ENCODE results near the gene EIF4G2. TPM values are rescaled to one million over a fixed set of nuclear protein-coding genes. Genes with fewer than 3 reads are reported as not detected.

EIF4G2 gene
- total RNA-seq, 1 experiment from 2014 or later: 999 TPM

- no peaks in the 10 kb centered on the region for H3K9me2 ChIP-seq (replicated peaks; ENCODE audit: low read length)
- H3K36me3 ChIP-seq (ENCODE audit: low read depth, low read length): peaks cover 35% of the 10 kb centered on the region
- peaks cover 92% of the 10 kb centered on the region for H3K79me2 ChIP-seq (ENCODE audit: low read length)
- peak overlapping the region; percentile 91 for H3K27ac ChIP-seq (ENCODE audit: low read length)
- no peak for ATAC-seq
- H3K4me1 ChIP-seq (ENCODE audit: insufficient read depth, low read length): peaks cover 33% of the 10 kb centered on the region
- H4K20me1 ChIP-seq (ENCODE audit: low read length): no peaks in the 10 kb centered on the region
- H3K9me3 ChIP-seq (ENCODE audit: low read length): no peaks in the 10 kb centered on the region
- H3K9ac ChIP-seq (ENCODE audit: low read length): peak overlapping the region; percentile 95
- CTCF ChIA-PET: interaction anchor here (1.0 to 1.2 kb wide), 2 partner anchors 42 to 77 kb away, joined by 3 read pairs; no protein-coding TSS in a partner anchor
- H2AFZ ChIP-seq (ENCODE audit: low read length): peak overlapping the region; percentile 92
- no peak for TF ChIP-seq CTCF (conservative IDR thresholded peaks at IDR 0.05; ENCODE audit: low read depth, low read length)
- no peak for TF ChIP-seq EZH2 (IDR thresholded peaks at IDR 0.05; ENCODE audit: low read length, unreplicated experiment)
- no peak for TF ChIP-seq EZH2phosphoT487 (IDR thresholded peaks at IDR 0.05; ENCODE audit: borderline replicate concordance, low read length)
- POLR2A ChIA-PET (ENCODE audit: unreplicated experiment): interaction anchor here (0.5 to 1.8 kb wide), 6 partner anchors 39 to 453 kb away, joined by 3 to 26 read pairs (median 6); partner anchors contain the start of gene EIF4G2
- no peak for DNase-seq
- no peaks in the 10 kb centered on the region for H3K27me3 ChIP-seq (ENCODE audit: low read length)
- intact Hi-C loops (cut with micrococcal nuclease): loop anchor here (10.0 kb wide), 1 partner anchor 167 kb away; no protein-coding TSS in a partner anchor
- H3F3A ChIP-seq (ENCODE audit: low read length, unreplicated experiment): no peaks in the 10 kb centered on the region
- peak overlapping the region; percentile 87 for H3K4me2 ChIP-seq (ENCODE audit: low read length)
- H3K4me3 ChIP-seq (ENCODE audit: low read length): peak overlapping the region; percentile 76
- BruUV-seq (replicated peaks): no TSS peak
These were observed 48.7 kb upstream of the EIF4G2 start for GRCh38 chr11:10857459-10857708.

GRCh38 chr11:10856689-10857458 lies 48.1 kb upstream of the EIF4G2 start:
- intact Hi-C loops (cut with micrococcal nuclease): loop anchor here (10.0 kb wide), 1 partner anchor 168 kb away; no protein-coding TSS in a partner anchor
- BruUV-seq (replicated peaks): no TSS peak

More at GRCh38 chr11:10856689-10857458, 48.1 kb upstream of the EIF4G2 start:
- Histone ChIP-seq H3K9me3 (ENCODE audit: low read length) (no peaks in the 10 kb centered on the region), H3K4me2 (ENCODE audit: low read length) (peak overlapping the region; percentile 87), H3K4me3 (ENCODE audit: low read length) (peak overlapping the region; percentile 76), H3K27ac (ENCODE audit: low read length) (peak overlapping the region; percentile 91), H3K4me1 (ENCODE audit: insufficient read depth, low read length) (peaks cover 28% of the 10 kb centered on the region), H2AFZ (ENCODE audit: low read length) (peak overlapping the region; percentile 92), H3K9ac (ENCODE audit: low read length) (peak overlapping the region; percentile 95), H3F3A (ENCODE audit: low read length, unreplicated experiment) (no peaks in the 10 kb centered on the region), H3K79me2 (ENCODE audit: low read length) (peaks cover 87% of the 10 kb centered on the region), H3K27me3 (ENCODE audit: low read length) (no peaks in the 10 kb centered on the region), H3K9me2 (replicated peaks; ENCODE audit: low read length) (no peaks in the 10 kb centered on the region), H4K20me1 (ENCODE audit: low read length) (no peaks in the 10 kb centered on the region), H3K36me3 (ENCODE audit: low read depth, low read length) (peaks cover 38% of the 10 kb centered on the region)
- ATAC-seq (0 out of 2 replicates have a peak, but pooled peaks have one; percentile 1), DNase-seq (peak; percentile 45)
- CTCF ChIA-PET: no interaction called here
- TF ChIP-seq EZH2 (IDR thresholded peaks at IDR 0.05; ENCODE audit: low read length, unreplicated experiment): no peak
- TF ChIP-seq CTCF (conservative IDR thresholded peaks at IDR 0.05; ENCODE audit: low read depth, low read length): no peak
- no peak for TF ChIP-seq EZH2phosphoT487 (IDR thresholded peaks at IDR 0.05; ENCODE audit: borderline replicate concordance, low read length)
- POLR2A ChIA-PET (ENCODE audit: unreplicated experiment): interaction anchor here (0.6 to 1.8 kb wide), 4 partner anchors 44 to 322 kb away, joined by 3 to 11 read pairs (median 5); no protein-coding TSS in a partner anchor

Measured in PC-3 (cell line).